ENCODE data around the gene SFTPD. TPM values are rescaled to one million over a fixed set of nuclear protein-coding genes. Genes with fewer than 3 reads are reported as not detected.

Gene SFTPD
- total RNA-seq, 4 donors from 2014 or later = not detected

DNA sequence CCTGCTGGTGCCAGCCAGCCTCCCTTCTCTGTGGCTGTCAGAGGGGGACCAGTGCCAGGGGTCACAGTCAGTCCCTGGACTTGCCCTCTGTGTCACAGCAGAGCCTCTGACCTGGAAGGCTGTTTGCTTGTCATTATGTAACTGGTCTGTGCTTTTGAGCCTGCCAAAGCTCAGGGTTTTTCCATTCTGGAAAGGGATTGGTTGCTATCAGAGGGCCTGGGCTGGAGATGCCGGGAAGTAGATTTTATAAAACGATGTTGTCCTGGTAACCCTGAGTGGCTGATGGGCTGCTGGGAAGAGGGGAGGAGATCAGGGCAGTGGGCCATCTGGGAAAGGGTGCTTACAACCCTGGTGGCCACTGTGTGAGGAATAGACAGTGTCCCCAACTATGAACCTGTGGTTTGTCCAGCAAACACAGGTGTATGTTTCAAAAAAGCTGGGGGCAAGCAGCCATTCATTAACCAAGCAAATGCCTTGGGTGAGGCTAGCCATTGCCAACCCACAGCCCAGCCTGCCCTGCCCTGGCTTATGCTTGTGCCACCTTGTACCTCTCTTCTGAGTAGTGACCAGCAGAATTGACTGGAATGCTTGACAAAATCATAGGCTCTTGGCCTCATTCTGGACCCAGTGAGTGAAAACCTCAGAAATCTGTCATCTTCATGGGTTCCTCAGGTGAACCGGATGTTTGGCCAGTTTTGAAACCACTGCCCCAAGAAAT, 21.6 kb downstream of the SFTPD start:
- H3K27ac ChIP-seq = no peak overlapping the region
- H3K4me3 ChIP-seq = no peak overlapping the region
- no peak for DNase-seq
- no peaks in the 10 kb centered on the region for H3K9me3 ChIP-seq
- no peaks in the 10 kb centered on the region for H3K36me3 ChIP-seq
- in situ Hi-C loops (cut with MboI; ENCODE audit: low pct_ligation_motif_present in 1 of 4, low pct_unique_long_range_greater_than_20kb in 1 of 4, low sequenced_read_pairs in 3 of 4) = loop anchor here in 3 of 4 donors (25.0 kb wide), 1 partner anchor 365 kb away; the partner anchor contains the start of gene SFTPA2 (in 3 of the 3)
- WGBS, 2 donors (ENCODE audit: low coverage in 1 of 2) = 60% methylated on average over 3 of the region's 3 CpGs; no CpG with 5 or more reads in 1 of the 2 donors
- H3K27me3 ChIP-seq = peaks cover 8% of the 10 kb centered on the region
- H3K4me1 ChIP-seq = peaks cover 0 to 6% (median 0%) of the 10 kb centered on the region in 4 donors
- TF ChIP-seq, protein P1, sequence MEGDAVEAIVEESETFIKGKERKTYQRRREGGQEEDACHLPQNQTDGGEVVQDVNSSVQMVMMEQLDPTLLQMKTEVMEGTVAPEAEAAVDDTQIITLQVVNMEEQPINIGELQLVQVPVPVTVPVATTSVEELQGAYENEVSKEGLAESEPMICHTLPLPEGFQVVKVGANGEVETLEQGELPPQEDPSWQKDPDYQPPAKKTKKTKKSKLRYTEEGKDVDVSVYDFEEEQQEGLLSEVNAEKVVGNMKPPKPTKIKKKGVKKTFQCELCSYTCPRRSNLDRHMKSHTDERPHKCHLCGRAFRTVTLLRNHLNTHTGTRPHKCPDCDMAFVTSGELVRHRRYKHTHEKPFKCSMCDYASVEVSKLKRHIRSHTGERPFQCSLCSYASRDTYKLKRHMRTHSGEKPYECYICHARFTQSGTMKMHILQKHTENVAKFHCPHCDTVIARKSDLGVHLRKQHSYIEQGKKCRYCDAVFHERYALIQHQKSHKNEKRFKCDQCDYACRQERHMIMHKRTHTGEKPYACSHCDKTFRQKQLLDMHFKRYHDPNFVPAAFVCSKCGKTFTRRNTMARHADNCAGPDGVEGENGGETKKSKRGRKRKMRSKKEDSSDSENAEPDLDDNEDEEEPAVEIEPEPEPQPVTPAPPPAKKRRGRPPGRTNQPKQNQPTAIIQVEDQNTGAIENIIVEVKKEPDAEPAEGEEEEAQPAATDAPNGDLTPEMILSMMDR (IDR thresholded peaks at IDR 0.05) = no peak
- no peak for TF ChIP-seq EP300 (IDR thresholded peaks at IDR 0.05; ENCODE audit: low read depth)
- no peak for TF ChIP-seq POLR2AphosphoS5 (IDR thresholded peaks at IDR 0.05)
- no peak for TF ChIP-seq POLR2A (IDR thresholded peaks at IDR 0.05)
- intact Hi-C loops (cut with DNase I; ENCODE audit: low total_unique reads) = no loop called here

DNA sequence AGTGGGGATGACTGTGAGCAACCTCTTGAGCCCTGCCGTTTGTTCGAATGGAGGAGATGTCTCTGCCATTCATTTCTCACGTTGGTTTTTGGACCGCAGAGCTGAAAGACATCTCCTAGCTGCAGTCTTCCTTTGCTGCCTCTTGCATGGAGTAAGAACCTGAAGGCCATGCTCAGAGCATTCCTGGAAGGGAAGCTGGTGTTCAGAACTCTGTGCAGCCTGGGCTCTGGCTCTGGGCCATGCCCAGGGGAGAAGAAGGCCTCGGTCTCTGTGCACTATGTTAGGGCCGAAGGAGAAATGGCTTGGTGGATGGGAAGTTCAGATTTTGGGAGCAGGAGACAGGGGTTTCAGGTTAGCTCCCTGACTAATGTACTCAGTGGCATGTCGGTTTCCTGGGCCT, 22.9 kb downstream of the SFTPD start:
- H3K4me1 ChIP-seq = peaks cover 0 to 6% (median 0%) of the 10 kb centered on the region in 4 donors
- intact Hi-C loops (cut with DNase I; ENCODE audit: low total_unique reads) (no loop called here), in situ Hi-C loops (cut with MboI; ENCODE audit: low pct_ligation_motif_present in 1 of 4, low pct_unique_long_range_greater_than_20kb in 1 of 4, low sequenced_read_pairs in 3 of 4) (loop anchor here in 3 of 4 donors (25.0 kb wide), 1 partner anchor 364 kb away; the partner anchor contains the start of gene SFTPA2 (in 3 of the 3))
- no peak overlapping the region for H3K4me3 ChIP-seq
- TF ChIP-seq, protein P1 (IDR thresholded peaks at IDR 0.05) = no peak
- TF ChIP-seq POLR2AphosphoS5 (IDR thresholded peaks at IDR 0.05) (no peak), POLR2A (IDR thresholded peaks at IDR 0.05) (no peak), EP300 (IDR thresholded peaks at IDR 0.05; ENCODE audit: low read depth) (no peak)
- no peaks in the 10 kb centered on the region for H3K36me3 ChIP-seq
- no peak overlapping the region for H3K27ac ChIP-seq
- peaks cover 7% of the 10 kb centered on the region for H3K27me3 ChIP-seq
- H3K9me3 ChIP-seq = no peaks in the 10 kb centered on the region
- no peak for DNase-seq
- WGBS, 2 donors (ENCODE audit: low coverage in 1 of 2) = 82% methylated on average over 7 of the region's 7 CpGs; no CpG with 5 or more reads in 1 of the 2 donors

DNA sequence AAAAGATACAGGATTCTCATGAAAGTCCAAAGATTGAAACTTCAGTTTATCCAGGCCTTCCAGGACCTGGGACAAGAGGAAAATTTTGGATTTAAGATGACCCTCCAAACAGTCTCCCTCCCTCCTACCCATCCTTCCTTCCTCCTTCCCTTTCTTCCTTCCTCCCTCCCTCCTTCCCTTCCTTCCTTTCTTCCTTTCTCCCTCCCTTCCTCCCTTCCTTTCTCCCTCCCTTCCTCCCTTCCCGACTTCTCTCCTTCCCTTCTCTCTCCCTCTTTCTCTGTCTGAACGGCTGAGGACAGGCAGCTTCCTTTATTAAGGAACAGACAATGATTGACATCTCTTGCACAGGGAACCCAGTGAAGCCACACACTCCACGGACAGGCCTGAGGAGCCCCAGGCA, 23.3 kb downstream of the SFTPD start:
- in situ Hi-C loops (cut with MboI; ENCODE audit: low pct_ligation_motif_present in 1 of 4, low pct_unique_long_range_greater_than_20kb in 1 of 4, low sequenced_read_pairs in 3 of 4) = loop anchor here in 3 of 4 donors (25.0 kb wide), 1 partner anchor 363 kb away; the partner anchor contains the start of gene SFTPA2 (in 3 of the 3)

DNA sequence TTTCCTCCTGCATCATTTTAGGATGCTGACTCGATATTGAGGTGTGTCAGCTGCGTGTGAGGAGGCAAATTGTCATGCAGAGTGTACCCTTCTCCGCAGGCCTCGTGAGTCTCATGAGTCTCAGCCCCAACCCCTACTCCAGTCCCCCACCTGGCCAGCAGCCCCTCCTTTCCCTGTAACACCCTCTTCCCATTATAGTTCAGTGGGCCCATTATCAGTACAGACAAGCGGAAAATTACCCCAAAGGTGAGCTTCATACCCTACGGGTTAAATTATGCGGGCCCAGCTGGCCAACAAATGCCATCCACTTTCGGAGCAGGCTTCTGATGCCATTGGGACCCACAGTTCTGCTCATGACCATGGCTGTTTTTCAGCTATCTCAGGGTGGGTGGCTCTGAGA, 25.2 kb downstream of the SFTPD start:
- in situ Hi-C loops (cut with MboI; ENCODE audit: low pct_ligation_motif_present in 1 of 4, low pct_unique_long_range_greater_than_20kb in 1 of 4, low sequenced_read_pairs in 3 of 4) = no loop called here
- WGBS, 2 donors (ENCODE audit: low coverage in 1 of 2) = 95 to 96% methylated on average over 4 to 8 of the region's 8 CpGs
- intact Hi-C loops (cut with DNase I; ENCODE audit: low total_unique reads) = no loop called here
- Histone ChIP-seq H3K9me3 (no peaks in the 10 kb centered on the region), H3K27me3 (no peaks in the 10 kb centered on the region), H3K36me3 (no peaks in the 10 kb centered on the region), H3K27ac (no peak overlapping the region), H3K4me3 (no peak overlapping the region), H3K4me1 (no peaks in the 10 kb centered on the region)
- DNase-seq = no peak
- TF ChIP-seq POLR2AphosphoS5 (IDR thresholded peaks at IDR 0.05) (no peak), POLR2A (IDR thresholded peaks at IDR 0.05) (no peak)

More for the DNA sequence above, 23.3 kb downstream of the SFTPD start:
- intact Hi-C loops (cut with DNase I; ENCODE audit: low total_unique reads) = no loop called here
- Histone ChIP-seq H3K4me3 (no peak overlapping the region), H3K27ac (no peak overlapping the region), H3K9me3 (no peaks in the 10 kb centered on the region), H3K4me1 (peaks cover 0 to 6% (median 0%) of the 10 kb centered on the region in 4 donors), H3K27me3 (peaks cover 7% of the 10 kb centered on the region), H3K36me3 (no peaks in the 10 kb centered on the region)
- TF ChIP-seq, protein P1 (IDR thresholded peaks at IDR 0.05) = no peak
- TF ChIP-seq EP300 (IDR thresholded peaks at IDR 0.05; ENCODE audit: low read depth) = no peak
- no peak for TF ChIP-seq POLR2A (IDR thresholded peaks at IDR 0.05)
- TF ChIP-seq POLR2AphosphoS5 (IDR thresholded peaks at IDR 0.05) = no peak
- WGBS, 2 donors (ENCODE audit: low coverage in 1 of 2) = 67% methylated on average over 3 of the region's 3 CpGs; no CpG with 5 or more reads in 1 of the 2 donors
- no peak for DNase-seq
